GM18907 (cell line): ENCODE measurements around the gene CDON.

ENCODE experiments used
- ATAC-seq: cut with Tn5 transposase; IDR thresholded peaks from one replicate; pipeline ENCODE4 v1.9.1; 2021; ENCODE audit warnings: mild to moderate bottlenecking, moderate library complexity; ENCODE audit not compliant: unreplicated experiment

CDON gene

GRCh38 chr11:125959511-125959910, 103.2 kb downstream of the CDON start:
- no peak for ATAC-seq

GRCh38 chr11:125958872-125959400, 103.7 kb downstream of the CDON start:
- no peak for ATAC-seq

GRCh38 chr11:125957618-125958332, 104.9 kb downstream of the CDON start:
- ATAC-seq, result no peak

GRCh38 chr11:125956391-125957134, 106.1 kb downstream of the CDON start:
- no peak for ATAC-seq

- ATAC-seq, result no peak
These were observed 106.8 kb downstream of the CDON start for GRCh38 chr11:125955856-125956255.

- no peak for ATAC-seq
These were observed 107.6 kb downstream of the CDON start for GRCh38 chr11:125954945-125955640.

- ATAC-seq, result no peak
These were observed 108.3 kb downstream of the CDON start for GRCh38 chr11:125954123-125954944.

GRCh38 chr11:125953401-125953935, 109.2 kb downstream of the CDON start:
- ATAC-seq, result no peak

GRCh38 chr11:125952973-125953372, 109.7 kb downstream of the CDON start:
- no peak for ATAC-seq

- ATAC-seq, result no peak
These were observed 110.1 kb downstream of the CDON start for GRCh38 chr11:125952559-125952958.

- no peak for ATAC-seq
These were observed 110.9 kb downstream of the CDON start for GRCh38 chr11:125951731-125952130.

GRCh38 chr11:125950696-125951651, 111.7 kb downstream of the CDON start:
- no peak for ATAC-seq

- ATAC-seq, result no peak
These were observed 112.5 kb downstream of the CDON start for GRCh38 chr11:125950178-125950490.

- no peak for ATAC-seq
These were observed 113.1 kb downstream of the CDON start for GRCh38 chr11:125949271-125950177.

- ATAC-seq, result no peak
These were observed 114.2 kb downstream of the CDON start for GRCh38 chr11:125948278-125949051.

GRCh38 chr11:125947419-125948277, 115.0 kb downstream of the CDON start:
- ATAC-seq, result no peak
